Posterior cingulate gyrus (tissue), 11 donors: Measurements from ENCODE around the gene CHRNB2.

Experiments
- DNase-seq, 10 donors: peaks; one replicate each; pipeline versions ENCODE4 v3.0.0 to v3.0.0-alpha.2; 2020 to 2021; ENCODE audit warnings: mixed read lengths in 3 of 10
- intact Hi-C: fragments of 100-400 bp; cut with DNase I; formaldehyde crosslinking; loops from one replicate; pipeline ENCODE4 v1.15.1; 2023

CHRNB2 gene

DNA sequence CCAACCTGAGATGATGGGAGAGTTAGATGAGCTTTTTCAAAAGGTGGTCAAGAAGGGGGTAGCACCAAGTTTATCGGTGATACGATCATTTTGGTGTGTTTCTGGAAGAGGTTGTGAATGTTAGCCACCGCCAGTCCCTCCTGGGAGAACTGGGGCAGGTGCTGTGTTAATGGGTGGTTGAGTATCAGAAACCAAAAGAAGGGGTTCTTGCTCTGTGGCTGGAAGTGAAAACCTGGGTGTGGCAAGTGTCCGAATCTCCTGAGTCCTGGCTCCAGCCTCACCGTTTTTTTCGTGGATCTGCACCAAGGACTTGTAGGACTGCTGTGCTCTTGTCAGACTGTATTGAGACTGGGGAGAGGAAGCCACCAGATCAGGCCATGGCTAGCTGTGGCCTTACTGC lies 16.9 kb upstream of the CHRNB2 start:
- no peak for DNase-seq
- intact Hi-C loops: loop anchor here (10.0 kb wide), 2 partner anchors 424 to 514 kb away; partner anchors contain the start of genes CKS1B, EFNA4 and SHC1

DNA sequence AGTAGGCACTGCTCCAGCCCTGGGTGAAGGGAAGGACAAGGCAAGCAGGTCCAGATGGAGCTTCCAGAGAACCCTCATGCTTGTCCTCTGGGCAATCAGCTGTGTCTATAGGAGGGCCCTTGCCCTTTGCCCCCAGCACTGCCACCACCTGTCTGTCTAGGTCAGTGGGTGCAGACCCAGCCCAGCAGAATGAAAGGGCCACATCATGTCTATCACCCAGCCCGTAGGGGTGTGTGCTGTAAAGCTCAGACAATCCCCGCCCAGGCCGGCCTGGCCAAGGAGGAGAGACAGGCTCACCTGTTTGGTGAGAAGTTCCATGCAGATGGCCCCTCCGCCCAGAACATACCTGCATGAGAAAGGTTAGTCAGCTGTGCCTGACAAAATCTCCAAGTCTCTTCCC lies 16.1 kb upstream of the CHRNB2 start:
- intact Hi-C loops: loop anchor here (10.0 kb wide), 2 partner anchors 423 to 513 kb away; partner anchors contain the start of genes CKS1B, EFNA4 and SHC1
- no peak for DNase-seq

DNA sequence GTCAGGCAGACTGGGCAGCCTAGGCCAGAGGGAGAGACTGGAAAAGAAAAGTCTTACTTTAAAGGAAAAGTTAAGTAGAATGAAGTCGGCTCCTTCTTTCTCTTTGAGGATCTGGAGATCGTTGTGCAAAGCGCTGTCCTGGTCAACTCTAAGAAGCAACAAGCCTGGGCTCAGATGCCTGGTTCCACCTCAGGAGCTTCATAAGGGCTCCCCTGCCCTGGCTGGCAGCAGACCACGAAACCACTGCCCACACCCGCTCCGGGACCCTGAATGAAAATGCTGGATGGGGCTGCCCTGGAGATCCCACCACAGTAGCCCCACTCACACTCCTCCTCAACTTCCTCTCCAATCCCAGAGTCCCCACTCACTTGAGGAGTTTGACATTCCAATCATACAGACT lies 15.5 kb upstream of the CHRNB2 start:
- intact Hi-C loops: loop anchor here (10.0 kb wide), 2 partner anchors 423 to 513 kb away; partner anchors contain the start of genes CKS1B, EFNA4 and SHC1

DNA sequence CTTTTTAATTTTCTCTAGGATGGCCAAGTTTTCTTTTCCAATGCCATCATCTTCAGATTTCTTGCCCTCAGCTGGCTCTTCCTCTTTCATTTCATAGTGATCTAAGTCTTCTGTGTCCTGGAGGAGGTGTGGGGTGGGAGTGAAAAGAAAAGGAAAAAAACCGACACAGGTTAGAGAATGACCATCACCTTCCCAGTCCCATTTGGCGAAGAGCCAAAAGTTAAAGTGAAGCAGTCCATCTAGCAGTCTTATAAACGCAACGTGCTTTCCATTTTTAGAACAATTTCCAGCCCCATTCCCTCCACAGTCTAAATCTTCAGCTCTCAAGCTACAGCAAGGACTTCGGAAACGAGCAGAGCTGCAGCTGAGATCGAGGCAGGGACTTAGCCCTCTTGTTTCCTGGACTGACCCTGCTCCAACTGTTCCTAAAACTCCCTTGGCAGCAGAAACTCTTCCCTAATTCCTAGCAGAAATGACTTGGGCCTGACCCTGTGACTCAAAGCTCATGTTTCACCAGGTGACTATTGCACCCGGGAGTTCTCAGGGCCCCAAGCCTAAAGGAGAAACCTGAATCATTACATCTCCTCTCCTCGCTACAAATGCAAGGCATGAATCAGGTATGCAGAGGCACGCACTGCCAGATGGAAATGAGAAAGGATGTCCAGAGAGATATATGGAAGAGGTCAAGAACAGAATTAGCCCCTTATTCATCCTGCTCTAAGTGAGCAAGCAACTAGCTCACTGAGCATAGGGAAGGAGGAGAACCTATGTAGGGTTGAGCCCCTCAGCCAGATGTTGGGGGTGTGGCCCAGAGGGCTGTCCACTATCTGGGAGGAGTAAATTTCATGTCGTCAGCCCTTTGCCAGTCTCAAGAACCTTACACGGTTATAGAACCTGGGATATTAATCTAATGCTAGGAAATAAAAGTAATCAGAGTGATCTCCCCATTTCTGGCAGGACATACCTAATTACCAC lies 14.2 kb upstream of the CHRNB2 start:
- intact Hi-C loops: loop anchor here (10.0 kb wide), 2 partner anchors 421 to 511 kb away; partner anchors contain the start of genes CKS1B, EFNA4 and SHC1
- DNase-seq: no peak

More for the DNA sequence above, 15.5 kb upstream of the CHRNB2 start:
- DNase-seq: no peak

DNA sequence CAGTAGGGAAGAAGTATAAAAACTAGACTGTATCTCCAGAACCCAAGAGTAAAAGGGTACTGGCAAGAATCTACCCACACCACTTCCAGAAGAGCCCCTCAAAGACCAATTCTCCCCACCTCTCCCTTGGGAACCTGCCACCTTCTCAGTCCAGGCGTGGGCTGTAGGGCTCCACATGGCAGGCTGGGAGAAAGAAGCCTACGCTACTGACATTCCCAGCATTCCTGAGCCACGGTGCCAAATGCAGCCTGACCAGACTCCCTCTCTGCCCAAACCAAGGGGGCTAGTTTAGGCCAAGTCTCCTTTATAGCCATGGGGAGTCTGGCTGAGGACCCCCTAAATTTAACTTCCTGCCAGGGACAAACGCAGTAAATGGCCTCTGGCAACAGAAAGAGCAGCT lies 11.2 kb upstream of the CHRNB2 start:
- intact Hi-C loops: loop anchor here (10.0 kb wide), 2 partner anchors 418 to 508 kb away; partner anchors contain the start of genes CKS1B, EFNA4 and SHC1
- no peak for DNase-seq

DNA sequence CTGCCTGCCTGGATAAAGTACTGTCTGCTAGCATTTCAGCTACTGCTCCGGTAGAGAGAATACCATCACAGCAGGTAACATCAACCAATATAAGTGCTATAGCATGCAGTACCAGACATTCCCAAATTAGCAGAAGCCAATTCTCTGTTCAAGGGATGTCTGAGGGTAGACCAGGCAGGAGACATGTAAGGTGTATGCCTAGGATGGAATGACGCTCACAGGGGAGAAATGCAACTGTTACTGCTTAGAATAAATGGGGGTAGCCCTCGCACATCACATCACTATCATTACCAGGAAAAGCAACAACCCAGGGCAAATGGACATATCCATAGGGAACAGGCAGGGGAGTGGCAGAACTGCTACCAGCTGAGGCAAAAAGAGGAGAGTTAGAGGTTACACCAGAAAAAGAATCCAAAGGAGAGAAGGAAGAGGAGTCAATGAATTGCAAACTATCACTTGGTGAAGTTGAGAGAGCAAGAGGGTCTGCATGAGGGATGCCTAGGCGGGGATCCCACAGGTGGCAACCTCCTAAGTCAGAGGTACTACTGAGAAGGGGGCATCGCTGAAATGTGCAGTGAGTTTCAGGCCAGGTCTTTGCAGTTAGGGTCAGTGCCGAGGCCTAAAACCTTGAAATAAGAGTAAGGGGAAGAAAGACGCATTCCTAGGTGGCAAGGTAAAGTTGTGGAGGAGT lies 10.2 kb upstream of the CHRNB2 start:
- intact Hi-C loops: loop anchor here (10.0 kb wide), 2 partner anchors 417 to 507 kb away; partner anchors contain the start of genes CKS1B, EFNA4 and SHC1
- DNase-seq: no peak

DNA sequence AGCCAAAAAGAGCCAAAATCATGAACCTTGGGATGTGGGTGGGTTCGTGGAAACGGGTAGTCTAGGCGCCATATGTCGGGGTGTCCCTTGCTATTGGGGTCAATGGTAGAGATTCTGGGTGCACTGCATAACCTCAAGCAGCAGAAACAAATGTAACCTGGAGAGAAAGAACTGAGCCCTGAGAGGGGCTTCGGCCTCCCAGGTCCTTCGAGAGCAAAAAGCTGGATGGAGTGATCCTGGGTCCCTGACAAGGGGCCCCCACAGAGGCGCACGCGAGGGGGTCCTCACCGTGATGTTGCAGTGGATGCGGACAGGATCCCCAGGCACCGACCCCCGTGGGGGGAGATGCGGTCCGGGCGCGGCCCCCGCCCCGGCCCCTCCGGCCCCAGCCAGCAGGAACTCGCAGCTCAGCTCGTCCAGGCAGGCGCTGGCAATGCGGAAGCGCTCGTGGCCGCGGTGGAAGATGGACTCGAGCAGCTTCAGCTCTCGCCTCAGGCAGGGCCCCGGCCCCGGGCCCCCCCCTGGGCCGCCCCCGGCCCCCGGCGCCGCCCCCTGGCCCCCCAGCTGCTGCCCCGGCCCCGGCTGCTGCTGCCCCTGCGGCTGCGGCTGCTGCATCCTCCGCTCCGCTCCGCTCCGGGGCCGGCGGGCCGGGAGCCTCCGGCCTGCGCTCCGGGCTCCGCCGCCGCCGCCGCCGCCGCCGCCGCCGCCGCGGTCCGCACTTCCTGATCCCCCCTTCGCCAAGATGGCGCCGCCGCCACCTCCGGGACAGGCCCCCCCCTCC lies 9.4 kb upstream of the CHRNB2 start, which contains the start of gene UBE2Q1:
Gene UBE2Q1, minus strand, starts transcription at position 724 of the 781 bp plus-strand sequence. Its CDS starts 109 bp downstream, at position 615.
- DNase-seq: peak in 4 of 10 donors; percentile 26 to 90 (median 58)
- intact Hi-C loops: loop anchor here (2.0 to 10.0 kb wide), 6 partner anchors 69 to 507 kb away; partner anchors contain the start of genes CKS1B, EFNA4, KCNN3 and PMVK

DNA sequence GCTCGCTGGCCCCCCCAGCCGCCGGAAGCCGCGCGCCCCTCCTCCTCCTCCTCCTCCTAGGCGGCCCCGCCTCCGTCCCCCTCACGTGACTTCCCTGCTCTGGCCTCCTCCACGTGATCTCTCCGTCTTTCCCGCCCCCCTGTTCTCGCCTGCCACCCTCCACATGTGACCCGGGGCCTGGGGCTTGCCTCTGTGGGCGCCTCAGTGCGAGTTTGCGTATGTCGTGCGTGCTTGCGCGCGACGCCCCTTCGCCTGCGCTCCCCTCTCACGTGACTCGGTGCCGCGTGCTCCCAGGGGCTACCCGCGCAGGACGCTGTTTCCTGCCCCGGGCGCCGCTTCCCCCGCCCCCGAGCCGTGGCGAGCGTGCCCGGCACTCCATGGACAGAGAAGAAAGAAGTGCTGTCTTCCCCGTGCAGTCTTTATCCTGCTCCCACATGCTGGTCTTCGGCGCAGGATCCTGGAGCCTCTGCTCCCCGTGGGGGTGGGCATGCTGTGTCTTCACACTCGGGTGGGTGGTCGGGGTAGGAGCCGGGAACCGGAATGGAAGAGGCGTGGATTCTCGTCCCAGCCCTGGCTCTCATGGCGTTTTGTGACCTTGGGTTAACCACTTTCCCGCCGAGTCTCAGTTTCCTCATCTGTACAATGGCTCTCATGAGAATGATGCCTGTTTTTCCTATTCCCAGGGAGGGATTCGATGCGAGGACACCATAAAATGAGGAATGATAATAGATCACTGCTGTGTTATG lies 8.7 kb upstream of the CHRNB2 start:
- peak; percentile 98 to 100 (median 99) for DNase-seq
- intact Hi-C loops: loop anchor here (1.0 to 10.0 kb wide), 7 partner anchors 68 to 506 kb away; partner anchors contain the start of genes CKS1B, EFNA4, KCNN3 and PMVK

DNA sequence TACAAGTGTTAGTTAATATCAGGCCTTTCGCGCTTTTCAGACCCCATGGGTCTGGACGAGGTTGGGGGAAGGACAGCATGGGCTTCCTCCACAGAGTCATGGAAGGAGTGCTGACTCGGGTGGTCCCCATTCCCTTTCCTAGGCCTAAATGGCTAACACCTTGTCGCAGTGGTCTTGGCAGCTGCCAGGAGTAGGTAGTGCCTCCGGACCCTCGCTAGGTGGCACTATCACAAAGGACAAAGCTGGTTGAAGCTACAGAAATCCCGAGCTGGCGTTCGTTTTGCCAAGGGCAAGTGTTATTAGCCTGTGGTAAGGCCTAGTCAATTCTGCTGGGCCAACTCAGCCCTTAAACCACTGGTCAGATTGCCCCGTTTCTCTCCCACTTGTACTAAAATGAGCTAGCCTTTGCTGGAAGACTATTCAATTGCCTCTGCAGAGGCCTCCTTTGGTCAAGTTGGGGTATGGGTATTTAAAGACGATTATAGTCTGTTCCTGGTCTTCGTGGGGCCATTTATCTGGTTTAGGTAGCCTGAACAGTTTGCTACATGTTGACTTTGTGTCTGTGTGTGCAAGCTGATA lies 8.0 kb upstream of the CHRNB2 start:
- intact Hi-C loops: loop anchor here (1.0 to 10.0 kb wide), 7 partner anchors 67 to 505 kb away; partner anchors contain the start of genes CKS1B, EFNA4, KCNN3 and PMVK
- peak; percentile 83 to 98 (median 88) for DNase-seq

DNA sequence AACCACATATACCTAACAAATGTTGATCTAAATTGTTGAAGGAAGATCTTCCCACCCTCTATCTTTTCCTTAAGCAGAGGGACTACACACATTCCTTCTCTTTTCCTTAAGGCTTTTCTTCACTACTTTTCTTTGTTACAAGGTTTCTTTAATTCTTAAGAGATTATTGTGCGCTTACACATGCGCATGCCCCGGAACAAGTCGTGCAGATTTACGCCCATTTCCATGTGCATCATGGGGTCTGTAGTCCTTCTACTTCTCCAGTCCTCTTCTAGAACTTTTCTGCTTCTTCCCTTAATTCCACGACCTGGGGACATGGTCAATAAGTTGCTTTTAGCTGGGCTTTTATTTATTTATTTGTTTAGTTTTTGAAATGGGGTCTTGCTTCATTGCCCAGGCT lies 1.7 kb upstream of the CHRNB2 start:
- no peak for DNase-seq
- intact Hi-C loops: loop anchor here (5.0 kb wide), 1 partner anchor 41 kb away; the partner anchor contains the start of gene ADAR

DNA sequence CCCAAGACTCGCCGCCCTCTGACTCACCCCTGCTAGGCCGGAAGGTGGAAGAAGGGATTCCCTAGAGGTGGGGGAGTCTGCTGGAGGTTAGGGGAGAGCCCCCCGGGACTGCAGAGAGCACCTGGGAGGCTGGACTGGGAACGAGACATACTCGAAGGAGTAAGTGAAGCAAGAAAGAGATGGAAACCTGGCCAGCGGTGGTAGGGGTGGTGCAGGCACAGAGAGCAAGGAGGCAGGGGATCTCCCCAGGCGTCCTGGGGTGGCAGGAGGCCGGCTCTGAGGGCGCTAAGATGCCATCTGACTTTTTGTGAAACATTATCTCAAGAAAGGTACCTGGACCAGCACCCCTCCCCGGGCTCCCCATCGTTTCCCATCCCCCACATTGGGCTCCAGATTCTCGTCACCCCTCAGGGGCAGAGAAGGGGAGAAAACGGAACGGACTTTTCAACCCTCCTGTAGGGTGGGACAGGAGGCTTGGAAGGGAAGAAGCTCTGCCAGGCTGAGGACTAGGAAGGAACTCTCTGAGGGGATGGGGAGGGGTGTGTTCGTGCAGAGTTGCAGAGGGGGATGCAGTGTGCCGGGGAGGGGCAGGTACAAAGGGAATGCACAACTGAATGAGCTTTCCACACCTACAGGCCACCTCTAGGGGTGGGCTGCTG lies 708 bp downstream of the CHRNB2 start:
- intact Hi-C loops: loop anchor here (5.0 kb wide), 1 partner anchor 39 kb away; the partner anchor contains the start of gene ADAR
- peak in 2 of 10 donors; percentile 67 to 80 for DNase-seq

DNA sequence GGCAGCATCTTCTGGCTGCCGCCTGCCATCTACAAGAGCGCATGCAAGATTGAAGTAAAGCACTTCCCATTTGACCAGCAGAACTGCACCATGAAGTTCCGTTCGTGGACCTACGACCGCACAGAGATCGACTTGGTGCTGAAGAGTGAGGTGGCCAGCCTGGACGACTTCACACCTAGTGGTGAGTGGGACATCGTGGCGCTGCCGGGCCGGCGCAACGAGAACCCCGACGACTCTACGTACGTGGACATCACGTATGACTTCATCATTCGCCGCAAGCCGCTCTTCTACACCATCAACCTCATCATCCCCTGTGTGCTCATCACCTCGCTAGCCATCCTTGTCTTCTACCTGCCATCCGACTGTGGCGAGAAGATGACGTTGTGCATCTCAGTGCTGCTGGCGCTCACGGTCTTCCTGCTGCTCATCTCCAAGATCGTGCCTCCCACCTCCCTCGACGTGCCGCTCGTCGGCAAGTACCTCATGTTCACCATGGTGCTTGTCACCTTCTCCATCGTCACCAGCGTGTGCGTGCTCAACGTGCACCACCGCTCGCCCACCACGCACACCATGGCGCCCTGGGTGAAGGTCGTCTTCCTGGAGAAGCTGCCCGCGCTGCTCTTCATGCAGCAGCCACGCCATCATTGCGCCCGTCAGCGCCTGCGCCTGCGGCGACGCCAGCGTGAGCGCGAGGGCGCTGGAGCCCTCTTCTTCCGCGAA lies 3.8 kb downstream of the CHRNB2 start:
- intact Hi-C loops: no loop called here

DNA sequence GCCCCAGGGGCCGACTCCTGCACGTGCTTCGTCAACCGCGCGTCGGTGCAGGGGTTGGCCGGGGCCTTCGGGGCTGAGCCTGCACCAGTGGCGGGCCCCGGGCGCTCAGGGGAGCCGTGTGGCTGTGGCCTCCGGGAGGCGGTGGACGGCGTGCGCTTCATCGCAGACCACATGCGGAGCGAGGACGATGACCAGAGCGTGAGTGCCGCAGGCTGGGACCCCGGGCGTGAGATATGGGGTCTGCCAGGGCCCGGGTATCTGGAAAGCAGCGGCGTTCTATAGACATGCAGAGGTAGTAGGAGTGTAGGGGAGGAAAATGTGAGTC lies 4.3 kb downstream of the CHRNB2 start:
- no peak for DNase-seq
- intact Hi-C loops: no loop called here

More for the DNA sequence above, 3.8 kb downstream of the CHRNB2 start:
- DNase-seq: no peak

DNA sequence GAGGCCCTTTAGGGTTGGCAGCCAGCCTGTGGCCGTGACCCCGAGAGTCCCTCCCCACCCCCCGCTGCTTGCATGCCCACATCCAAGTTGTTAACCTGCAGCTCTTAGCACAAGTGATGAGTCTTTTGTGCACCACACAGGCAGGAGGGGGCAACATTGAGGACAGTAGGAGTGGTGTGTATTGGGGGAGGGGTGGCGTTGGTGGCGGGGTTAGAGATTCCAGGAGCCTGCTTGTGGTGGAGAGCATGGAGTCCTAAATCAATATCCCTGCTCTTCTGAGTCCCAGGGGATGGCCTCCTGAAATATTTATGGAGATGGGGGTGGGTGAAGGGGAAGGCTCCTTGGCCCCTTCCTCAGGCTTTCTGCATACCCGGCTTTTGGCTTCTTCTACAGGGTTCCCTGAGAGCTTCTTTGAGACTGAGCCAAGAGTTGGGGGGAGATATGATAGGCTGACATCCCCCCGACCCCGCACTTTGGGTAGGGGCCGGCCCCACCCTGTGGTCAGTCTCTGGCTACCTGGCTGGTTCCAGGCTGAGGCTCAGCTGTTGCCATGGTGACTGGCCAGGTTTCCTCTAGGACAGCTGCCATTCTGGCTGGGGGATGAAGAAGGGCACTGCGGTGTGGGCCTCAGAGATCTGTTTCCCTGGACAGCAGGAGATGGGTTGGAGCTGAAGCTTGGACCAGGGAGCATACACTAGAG lies 5.0 kb downstream of the CHRNB2 start:
- intact Hi-C loops: no loop called here
- DNase-seq: peak in 1 of 10 donors; percentile 82

DNA sequence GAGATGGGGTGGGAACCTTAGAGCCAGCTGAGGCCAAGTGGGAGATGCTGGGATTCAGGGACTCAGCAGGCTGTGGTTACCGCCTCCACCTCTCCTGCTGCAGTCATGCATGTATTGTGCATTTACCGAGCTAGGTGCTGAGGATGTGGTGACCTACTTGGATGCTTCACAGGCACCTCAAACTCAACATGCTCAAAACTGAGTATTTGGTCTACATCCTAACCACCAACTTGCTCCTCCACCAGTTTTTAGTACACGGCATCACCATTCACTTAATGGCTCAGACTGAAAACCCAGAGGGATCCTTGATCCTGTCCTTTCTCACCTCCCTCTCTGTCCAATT lies 5.6 kb downstream of the CHRNB2 start:
- intact Hi-C loops: no loop called here

DNA sequence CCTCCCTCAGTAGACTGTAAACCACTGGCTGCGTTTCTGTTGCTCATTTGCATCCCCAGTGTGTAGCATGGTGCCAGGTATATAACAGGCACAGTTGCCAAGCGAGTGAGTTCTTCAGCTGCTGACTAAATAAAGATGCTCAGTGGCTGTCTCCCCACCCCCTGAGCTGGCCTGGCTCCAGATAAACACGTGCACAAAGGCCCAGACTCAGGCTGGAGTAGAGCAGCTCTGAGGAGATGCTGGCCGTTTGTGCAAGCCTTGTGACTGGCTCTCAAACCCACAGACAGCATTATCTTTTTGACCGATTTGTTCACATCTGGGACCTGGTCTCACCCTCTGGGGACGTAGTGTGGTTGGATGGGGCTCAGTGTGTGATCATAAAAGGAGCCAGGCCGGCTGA lies 7.1 kb downstream of the CHRNB2 start:
- intact Hi-C loops: no loop called here
- DNase-seq: peak in 9 of 10 donors; percentile 25 to 94 (median 66)

More for the DNA sequence above, 5.6 kb downstream of the CHRNB2 start:
- DNase-seq: peak in 1 of 10 donors; percentile 82
